Activated T-helper 2 cell treated with anti-CD3 and anti-CD28 coated beads, Interferon-gamma antibody, Interleukin-2, Interleukin-4, amounts not matched to agents 10 μg/mL and 5 μg/mL and 100 μg/mL, durations not matched to agents 14 hours and 24 hours and 36 hours (primary cell): ENCODE measurements around the gene TSR2. TPM values are rescaled to one million over a fixed set of nuclear protein-coding genes. Genes with fewer than 3 reads are reported as not detected.

Experiments used
- DNase-seq: peaks from one replicate; pipeline ENCODE4 v3.0.0; 2021; ENCODE audit warnings: low spot score
- H3K27ac Mint-ChIP-seq: one replicate; pipeline ENCODE4 v1.8.0; 2021; ENCODE audit warnings: mixed read lengths
- H3K27me3 Mint-ChIP-seq: one replicate; pipeline ENCODE4 v1.8.0; 2021; ENCODE audit warnings: low read depth, mixed read lengths
- H3K36me3 Mint-ChIP-seq: one replicate; pipeline ENCODE4 v1.8.0; 2021; ENCODE audit warnings: low read depth, mixed read lengths
- H3K4me1 Mint-ChIP-seq: one replicate; pipeline ENCODE4 v1.8.0; 2021; ENCODE audit warnings: low read depth, mixed read lengths
- H3K4me3 Mint-ChIP-seq: one replicate; pipeline ENCODE4 v1.8.0; 2021; ENCODE audit warnings: low read depth, mild to moderate bottlenecking, moderate library complexity, mixed read lengths
- H3K9me3 Mint-ChIP-seq: one replicate; pipeline ENCODE4 v1.8.0; 2021; ENCODE audit warnings: mixed read lengths
- intact Hi-C: fragments of 100-400 bp; cut with micrococcal nuclease; formaldehyde crosslinking; loops from one replicate; pipeline ENCODE4 v1.15.1; 2023
- total RNA-seq: library from RNA; stranded (reverse); gene quantifications from 2 replicates; pipeline ENCODE4 v1.2.3, GENCODE V29; 2022

The TSR2 gene
- total RNA-seq, 1 donor from 2014 or later, result 37.7 TPM

DNA sequence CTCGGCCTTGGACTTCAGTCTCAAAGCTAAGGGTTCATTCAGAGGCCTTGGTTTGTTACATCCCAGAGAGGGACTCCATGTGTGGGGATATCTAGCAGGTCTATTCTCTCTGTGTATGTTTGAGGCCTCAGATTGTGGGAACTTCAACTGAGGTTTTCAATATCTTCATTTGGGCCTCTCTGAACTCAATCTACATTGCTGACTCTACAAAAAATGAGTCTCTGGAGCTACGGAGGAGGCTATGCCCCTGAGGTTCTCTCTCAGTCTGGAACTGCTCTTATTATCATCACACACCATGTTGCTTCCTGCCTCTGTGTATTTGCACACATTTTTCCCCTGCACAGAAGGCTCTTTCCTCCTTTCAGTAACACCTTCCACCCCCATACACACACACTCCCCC, 5.1 kb upstream of the TSR2 start:
- no peak for DNase-seq
- no peak overlapping the region for H3K4me3 Mint-ChIP-seq
- H3K27me3 Mint-ChIP-seq, result no peaks in the 10 kb centered on the region
- intact Hi-C loops, result no loop called here
- H3K9me3 Mint-ChIP-seq, result no peaks in the 10 kb centered on the region
- no peaks in the 10 kb centered on the region for H3K36me3 Mint-ChIP-seq
- no peak overlapping the region for H3K27ac Mint-ChIP-seq
- peaks cover 3% of the 10 kb centered on the region for H3K4me1 Mint-ChIP-seq

DNA sequence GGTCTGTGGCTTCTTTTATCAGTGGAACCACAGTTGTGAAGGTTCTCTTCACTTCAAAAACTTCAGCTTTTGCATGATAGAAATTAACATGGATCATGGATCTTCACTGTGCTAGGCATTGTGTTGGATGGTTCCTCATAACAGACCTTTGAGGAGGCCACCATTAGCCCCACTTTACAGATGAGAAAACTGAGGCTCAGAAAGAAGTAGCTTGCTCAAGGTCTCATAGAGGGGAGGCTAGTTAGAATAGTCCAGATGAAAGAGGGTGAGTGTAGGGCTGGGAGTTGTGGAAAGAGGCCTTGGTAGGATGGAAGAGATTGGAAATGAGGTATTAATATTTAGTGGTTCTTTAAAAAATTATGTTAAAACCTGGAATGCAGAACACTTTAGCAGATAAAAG, 2.6 kb downstream of the TSR2 start:
- H3K4me1 Mint-ChIP-seq, result peaks cover 13% of the 10 kb centered on the region
- no peak overlapping the region for H3K27ac Mint-ChIP-seq

DNA sequence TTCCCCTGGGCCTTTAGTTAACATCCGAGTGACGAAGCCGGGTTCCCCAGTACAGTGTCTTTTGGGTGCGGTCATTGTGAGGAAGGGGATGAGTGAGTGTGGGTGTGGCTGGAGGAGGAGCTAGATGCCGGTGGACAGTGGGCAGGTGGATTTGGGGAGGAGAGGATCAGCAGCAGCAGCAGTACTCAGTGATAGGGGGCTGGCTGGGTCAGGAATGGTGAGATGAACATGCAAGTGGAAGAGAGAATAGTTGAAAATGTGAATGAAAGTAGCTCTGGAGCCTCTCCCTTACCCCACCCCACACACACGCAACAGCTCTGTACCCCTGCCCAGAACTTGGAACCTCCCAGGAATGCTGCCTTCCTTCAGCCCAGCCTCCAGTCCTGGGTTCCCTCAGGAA, 4.5 kb downstream of the TSR2 start:
- H3K27me3 Mint-ChIP-seq, result no peaks in the 10 kb centered on the region

More for the DNA sequence above, 2.6 kb downstream of the TSR2 start:
- Mint-ChIP-seq H3K4me3 (no peak overlapping the region), H3K9me3 (no peaks in the 10 kb centered on the region), H3K27me3 (no peaks in the 10 kb centered on the region), H3K36me3 (peaks cover 26% of the 10 kb centered on the region)
- no peak for DNase-seq
- intact Hi-C loops, result loop anchor here (5.0 kb wide), 3 partner anchors 90 to 760 kb away; partner anchors contain the start of genes GNL3L and PHF8

DNA sequence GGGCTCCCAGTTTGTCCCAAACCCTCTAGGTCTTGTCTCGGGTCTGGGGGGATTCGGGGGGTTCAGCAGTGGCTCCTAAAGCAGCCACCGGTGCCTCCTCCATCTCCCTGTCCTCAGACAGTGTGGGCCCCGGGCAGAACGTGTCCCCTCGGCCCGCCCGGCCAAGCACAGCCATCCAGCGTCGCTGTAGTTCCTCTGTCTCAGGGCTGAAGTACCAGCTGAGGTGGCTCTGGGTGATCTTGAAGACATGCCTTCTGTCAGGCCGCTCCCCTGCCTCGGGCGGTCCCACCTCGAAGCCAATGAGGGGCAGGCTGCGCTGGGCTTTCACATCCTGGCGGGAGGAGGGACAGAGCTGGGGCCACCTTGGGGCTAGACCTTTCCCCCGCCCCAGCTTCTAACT, 5.9 kb downstream of the TSR2 start:
- intact Hi-C loops, result no loop called here
- Mint-ChIP-seq H3K36me3 (peaks cover 26% of the 10 kb centered on the region), H3K27ac (no peak overlapping the region), H3K9me3 (no peaks in the 10 kb centered on the region), H3K4me3 (no peak overlapping the region), H3K27me3 (no peaks in the 10 kb centered on the region), H3K4me1 (peaks cover 9% of the 10 kb centered on the region)
- DNase-seq, result no peak

More for the DNA sequence above, 4.5 kb downstream of the TSR2 start:
- DNase-seq, result no peak
- H3K4me1 Mint-ChIP-seq, result peaks cover 13% of the 10 kb centered on the region
- no peaks in the 10 kb centered on the region for H3K9me3 Mint-ChIP-seq
- H3K27ac Mint-ChIP-seq, result no peak overlapping the region
- H3K36me3 Mint-ChIP-seq, result peaks cover 26% of the 10 kb centered on the region
- intact Hi-C loops, result loop anchor here (5.0 kb wide), 3 partner anchors 88 to 762 kb away; partner anchors contain the start of genes GNL3L and PHF8
- H3K4me3 Mint-ChIP-seq, result no peak overlapping the region

DNA sequence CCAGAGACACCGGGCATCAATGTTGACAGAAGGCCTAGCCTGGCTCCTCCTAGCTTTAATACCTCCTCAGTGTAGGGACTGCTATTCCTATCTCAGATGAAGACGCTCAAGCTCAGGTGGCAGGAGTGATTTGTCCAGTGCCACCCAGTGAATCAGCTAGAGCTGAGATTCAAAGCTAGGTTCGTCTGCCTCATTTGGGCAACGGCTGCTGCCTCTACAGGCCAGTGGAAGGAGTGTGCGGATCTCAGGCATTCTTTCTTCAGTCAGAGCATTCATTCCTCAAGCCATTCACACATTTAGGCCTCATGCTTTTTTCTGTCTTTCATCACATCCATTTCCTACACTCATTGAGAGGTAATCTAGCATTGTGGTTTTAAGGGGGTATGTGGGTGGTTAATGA, 7.3 kb downstream of the TSR2 start:
- intact Hi-C loops, result no loop called here

DNA sequence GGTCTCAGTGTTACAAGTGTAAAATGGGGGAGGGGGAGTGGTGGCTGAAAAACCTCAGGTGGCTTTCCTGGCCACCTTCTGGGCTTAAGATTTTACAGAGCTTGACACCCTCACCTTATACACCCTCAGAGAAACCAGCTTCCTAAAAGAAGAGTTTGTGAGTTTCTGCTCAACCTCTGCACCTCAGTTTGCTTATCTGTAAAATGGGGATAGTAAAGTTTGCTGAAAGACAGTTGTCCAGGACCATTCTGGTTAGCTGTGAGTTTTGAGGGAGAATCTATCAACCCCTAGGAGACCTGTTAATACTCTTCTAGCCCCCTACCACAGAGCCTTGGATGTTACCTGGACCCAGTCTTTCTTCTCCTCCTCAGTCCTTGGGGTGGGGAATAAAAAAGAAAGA, 9.7 kb downstream of the TSR2 start:
- intact Hi-C loops, result no loop called here
- H3K4me1 Mint-ChIP-seq, result no peaks in the 10 kb centered on the region

More for the DNA sequence above, 7.3 kb downstream of the TSR2 start:
- Mint-ChIP-seq H3K27me3 (no peaks in the 10 kb centered on the region), H3K4me1 (no peaks in the 10 kb centered on the region), H3K27ac (no peak overlapping the region), H3K4me3 (no peak overlapping the region), H3K9me3 (no peaks in the 10 kb centered on the region), H3K36me3 (peaks cover 21% of the 10 kb centered on the region)
- DNase-seq, result no peak

DNA sequence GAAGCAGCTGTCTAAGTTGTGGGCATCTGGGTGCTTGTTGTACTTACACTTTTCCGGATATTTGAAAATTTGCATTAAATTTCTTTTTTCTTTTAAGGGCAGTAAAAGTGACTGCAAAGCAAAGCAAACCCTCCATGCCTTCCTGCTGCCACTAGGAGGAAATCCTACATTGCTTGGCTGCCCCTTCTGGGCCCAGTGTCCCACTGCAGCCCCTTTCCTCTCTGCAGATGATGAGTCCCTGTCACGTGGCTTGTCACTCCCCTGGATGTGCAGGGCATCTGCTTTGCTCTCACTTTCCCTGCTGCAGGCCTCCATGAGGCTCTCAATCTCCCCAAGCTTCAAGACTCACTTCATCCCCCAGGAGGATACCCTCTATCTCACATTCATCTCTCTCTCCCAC, 12.7 kb downstream of the TSR2 start:
- Mint-ChIP-seq H3K9me3 (no peaks in the 10 kb centered on the region), H3K4me3 (no peak overlapping the region), H3K27ac (no peak overlapping the region), H3K27me3 (no peaks in the 10 kb centered on the region), H3K4me1 (no peaks in the 10 kb centered on the region), H3K36me3 (no peaks in the 10 kb centered on the region)
- no peak for DNase-seq
- intact Hi-C loops, result no loop called here

More for the DNA sequence above, 9.7 kb downstream of the TSR2 start:
- DNase-seq, result no peak
- no peaks in the 10 kb centered on the region for H3K9me3 Mint-ChIP-seq
- no peak overlapping the region for H3K27ac Mint-ChIP-seq
- no peak overlapping the region for H3K4me3 Mint-ChIP-seq
- H3K27me3 Mint-ChIP-seq, result no peaks in the 10 kb centered on the region
- peaks cover 1% of the 10 kb centered on the region for H3K36me3 Mint-ChIP-seq

DNA sequence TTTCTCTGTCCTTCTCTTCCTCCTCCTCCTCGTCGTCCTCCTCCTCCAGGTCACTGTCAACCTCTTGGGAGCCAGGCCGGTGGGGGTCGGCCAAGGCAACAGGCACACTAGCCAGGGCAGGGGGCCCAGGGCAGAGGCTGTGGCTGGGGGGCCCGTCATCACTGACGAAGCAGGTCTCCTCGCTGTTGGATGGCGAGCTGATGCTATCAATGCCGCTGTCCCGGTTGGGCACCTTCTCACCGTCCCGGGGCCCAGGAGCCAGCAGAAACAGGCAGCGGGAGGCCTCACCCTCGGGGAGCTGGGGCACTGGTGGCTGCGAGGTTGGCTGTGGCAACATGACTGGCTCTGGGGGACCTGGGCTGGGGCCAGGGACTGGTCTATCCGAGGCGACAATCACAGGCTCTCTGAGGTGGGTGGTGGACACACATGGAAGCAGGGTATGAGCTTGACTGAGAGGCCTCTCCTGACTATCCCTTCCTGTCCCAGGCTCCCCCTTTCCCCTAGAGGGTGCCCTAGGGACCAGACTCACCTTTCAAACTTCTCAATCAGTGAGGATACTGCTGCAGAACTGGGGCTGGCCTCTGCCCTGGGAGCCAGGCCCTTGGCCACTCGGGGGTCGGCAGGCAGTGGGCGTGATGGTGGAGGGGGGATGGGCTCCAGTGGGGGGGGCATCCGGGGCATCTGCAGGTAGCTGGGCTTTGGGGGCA, 30.0 kb downstream of the TSR2 start:
- Mint-ChIP-seq H3K27me3 (no peaks in the 10 kb centered on the region), H3K36me3 (no peaks in the 10 kb centered on the region), H3K4me3 (no peak overlapping the region), H3K27ac (no peak overlapping the region), H3K9me3 (no peaks in the 10 kb centered on the region), H3K4me1 (no peaks in the 10 kb centered on the region)
- intact Hi-C loops, result no loop called here
- DNase-seq, result no peak

DNA sequence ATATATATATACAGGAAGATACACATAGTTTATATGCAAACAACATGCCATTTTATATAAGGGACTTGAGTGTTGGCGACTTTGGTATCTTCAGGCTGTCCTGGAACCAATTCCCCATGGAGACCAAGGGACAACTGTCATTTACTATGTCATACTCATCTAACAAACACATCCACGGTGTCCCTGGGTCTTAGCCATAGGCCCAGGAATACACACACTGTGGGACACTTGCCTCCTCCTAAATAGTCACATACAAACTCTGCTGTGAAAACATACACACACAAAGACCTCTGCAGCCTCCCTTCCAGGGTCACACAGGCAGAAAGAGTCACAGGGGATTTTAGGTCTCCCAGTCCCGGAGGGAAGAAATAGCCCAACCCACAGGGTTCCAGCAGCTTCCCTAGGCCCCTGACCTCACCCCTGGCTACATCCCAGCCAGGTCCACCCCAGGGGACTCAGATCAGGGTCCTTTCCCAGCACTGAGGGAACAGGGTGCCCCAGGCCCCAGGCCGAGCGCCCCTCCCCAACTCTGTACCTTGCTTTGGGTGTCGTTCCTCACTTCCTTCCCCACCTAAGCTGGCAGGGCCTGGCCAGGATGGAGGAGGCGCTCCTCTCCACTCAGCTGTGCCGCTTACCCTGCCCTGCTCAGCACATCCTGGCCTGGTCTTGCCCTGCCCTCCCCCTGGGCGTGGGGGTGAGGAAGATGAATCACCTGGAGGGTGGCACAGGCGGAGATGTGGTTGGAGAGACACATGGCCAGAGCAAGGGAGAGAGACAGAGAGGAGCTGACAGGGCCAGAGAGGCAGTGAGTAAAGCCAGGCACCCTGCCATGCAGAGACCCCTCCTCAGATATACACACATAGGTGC, 34.0 kb downstream of the TSR2 start:
- no peak overlapping the region for H3K4me3 Mint-ChIP-seq
- H3K27me3 Mint-ChIP-seq, result no peaks in the 10 kb centered on the region
- DNase-seq, result no peak
- intact Hi-C loops, result no loop called here
- H3K36me3 Mint-ChIP-seq, result no peaks in the 10 kb centered on the region
- no peaks in the 10 kb centered on the region for H3K9me3 Mint-ChIP-seq
- no peak overlapping the region for H3K27ac Mint-ChIP-seq
- H3K4me1 Mint-ChIP-seq, result no peaks in the 10 kb centered on the region

DNA sequence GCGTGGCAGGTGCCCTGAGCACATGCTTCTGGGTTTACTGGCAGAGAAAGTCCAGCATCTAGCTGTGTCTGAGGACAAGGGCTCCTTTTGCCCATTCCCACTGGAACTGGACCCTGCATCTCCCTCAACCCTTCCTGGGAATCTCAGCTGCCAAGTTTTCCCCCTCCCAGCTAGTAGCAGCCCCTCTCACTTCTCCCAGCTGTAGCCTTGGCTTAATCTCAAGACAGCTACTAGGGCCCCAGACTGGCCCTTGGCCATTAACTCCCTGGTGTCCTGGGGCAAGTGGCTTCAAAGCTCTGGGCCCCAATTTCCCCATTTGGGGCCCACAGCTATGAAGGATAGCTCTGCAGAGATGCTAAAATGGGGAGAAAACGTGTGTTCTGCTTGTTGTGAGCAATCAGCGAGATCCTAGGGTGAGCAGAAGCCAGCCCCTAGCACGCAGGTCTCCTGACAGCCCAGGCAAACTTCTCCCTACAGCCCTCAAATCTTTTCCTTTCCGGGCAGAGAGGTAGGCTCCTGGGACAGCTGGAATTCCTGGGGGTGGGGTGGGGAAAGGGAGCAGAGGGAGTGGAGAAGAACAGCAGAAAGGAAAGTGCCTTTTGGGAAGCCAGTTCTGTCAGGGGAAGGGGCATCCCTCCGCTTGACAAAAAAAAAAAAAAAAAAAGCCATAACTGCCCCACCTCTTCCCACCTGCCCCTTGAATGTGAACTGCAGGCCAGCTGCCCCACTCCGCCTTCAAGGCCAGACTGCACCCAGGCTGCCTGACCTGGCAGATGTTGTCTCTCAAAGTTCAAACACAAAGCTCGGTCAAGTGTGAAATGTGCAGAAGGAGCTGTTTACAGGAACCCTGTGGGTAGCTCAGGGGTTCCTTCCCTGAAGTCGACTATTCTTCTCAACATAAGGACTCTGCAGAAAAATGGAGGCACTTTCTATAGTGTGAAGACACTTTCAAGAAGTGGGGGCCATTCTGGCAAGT, 39.2 kb downstream of the TSR2 start:
- Mint-ChIP-seq H3K27me3 (no peaks in the 10 kb centered on the region), H3K9me3 (no peaks in the 10 kb centered on the region), H3K4me1 (no peaks in the 10 kb centered on the region), H3K4me3 (no peak overlapping the region), H3K27ac (no peak overlapping the region), H3K36me3 (no peaks in the 10 kb centered on the region)
- intact Hi-C loops, result no loop called here
- DNase-seq, result no peak

DNA sequence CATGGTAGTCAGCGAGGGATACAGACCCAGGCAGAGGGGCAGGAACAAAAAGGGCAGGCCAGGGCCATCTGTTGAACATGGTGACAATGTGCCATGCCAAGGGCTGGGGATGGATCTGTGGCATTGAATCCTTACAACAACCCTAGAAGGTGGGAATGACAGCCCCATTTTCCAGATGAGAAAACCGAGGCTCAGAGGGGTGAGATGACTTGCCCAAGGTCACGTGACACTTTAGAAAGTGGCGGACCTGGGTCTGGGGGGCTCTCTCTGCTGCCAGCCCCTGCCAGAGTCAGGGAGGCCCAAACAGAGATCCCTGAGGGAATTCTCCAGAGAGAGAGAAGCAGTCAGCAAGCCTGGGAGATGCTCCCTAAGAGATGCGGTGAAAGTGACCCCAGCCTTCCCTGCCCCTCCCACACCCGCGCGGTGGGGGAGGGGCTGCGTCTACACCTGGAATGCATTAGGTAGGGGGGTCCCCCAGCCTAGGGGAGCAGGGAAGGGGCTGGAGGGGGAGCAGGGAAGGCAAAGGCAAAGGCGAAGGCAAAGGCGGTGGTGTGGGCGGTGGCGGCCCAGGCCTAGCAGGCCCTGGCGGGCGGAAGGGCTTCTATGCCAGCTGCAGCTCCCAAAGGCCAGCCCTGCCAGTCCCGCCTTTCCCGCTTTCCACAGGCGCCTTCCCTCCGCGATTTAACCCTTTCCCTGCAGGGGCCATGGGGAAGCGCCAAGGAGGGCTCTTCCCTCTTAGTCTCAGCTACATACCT, 42.8 kb downstream of the TSR2 start:
- Mint-ChIP-seq H3K4me1 (no peaks in the 10 kb centered on the region), H3K27me3 (no peaks in the 10 kb centered on the region), H3K4me3 (no peak overlapping the region), H3K36me3 (no peaks in the 10 kb centered on the region), H3K27ac (no peak overlapping the region), H3K9me3 (no peaks in the 10 kb centered on the region)
- intact Hi-C loops, result no loop called here
- no peak for DNase-seq

DNA sequence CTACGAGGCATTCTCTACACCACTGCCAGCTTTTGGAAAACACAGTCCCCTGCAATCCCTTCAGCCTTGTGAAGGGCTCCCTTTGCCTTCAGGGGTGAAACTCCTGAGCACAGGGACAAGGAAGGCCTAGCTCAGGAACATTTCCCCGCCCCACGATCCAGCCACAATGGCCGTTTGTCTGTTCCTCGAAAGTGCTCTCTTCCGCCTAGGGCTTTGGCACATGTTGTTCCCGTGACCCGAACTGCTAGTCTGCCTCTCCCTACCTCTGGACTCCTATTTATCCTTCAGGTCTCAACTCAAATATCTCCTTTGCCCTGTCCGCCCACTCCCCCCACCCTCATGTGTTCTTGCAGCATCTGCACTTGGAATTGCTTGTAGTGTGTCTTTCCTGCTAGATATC, 43.7 kb downstream of the TSR2 start:
- no peak overlapping the region for H3K4me3 Mint-ChIP-seq
- H3K36me3 Mint-ChIP-seq, result no peaks in the 10 kb centered on the region
- intact Hi-C loops, result no loop called here
- no peaks in the 10 kb centered on the region for H3K27me3 Mint-ChIP-seq
- no peak overlapping the region for H3K27ac Mint-ChIP-seq
- DNase-seq, result no peak
- no peaks in the 10 kb centered on the region for H3K4me1 Mint-ChIP-seq
- H3K9me3 Mint-ChIP-seq, result no peaks in the 10 kb centered on the region
